Lung (tissue), 12 donors: ENCODE measurements around the gene SNX10. TPM values are rescaled to one million over a fixed set of nuclear protein-coding genes. Genes with fewer than 3 reads are reported as not detected.

Experiments used
- ATAC-seq: fragments of 200-7000 bp; cut with Tn5 transposase; one replicate; pipeline ENCODE4 v1.9.1; 2020; ENCODE audit warnings: moderate number of reproducible peaks; ENCODE audit not compliant: insufficient read depth, low FRiP score
- DNase-seq, 3 donors: peaks; one replicate each; pipeline ENCODE4 v3.0.0-alpha.2; 2013 to 2017
- H3K27ac ChIP-seq, 2 donors: one replicate each; pipeline ENCODE4 v1.5.1; 2013; ENCODE audit warnings: mild to moderate bottlenecking in 2 of 2, moderate library complexity in 2 of 2, control low read depth in 1 of 2, inconsistent platforms in 1 of 2, low read depth in 1 of 2, low read length in 1 of 2
- H3K27me3 ChIP-seq, 3 donors: one replicate each; pipeline ENCODE4 v1.5.1; 2013; ENCODE audit warnings: low read length in 2 of 3; ENCODE audit not compliant: control insufficient read depth in 3 of 3, insufficient read depth in 3 of 3
- H3K36me3 ChIP-seq, 4 donors: one replicate each; pipeline ENCODE4 v1.5.1; 2013; ENCODE audit warnings: low read length in 4 of 4, mild to moderate bottlenecking in 1 of 4, moderate library complexity in 1 of 4; ENCODE audit not compliant: control insufficient read depth in 4 of 4, insufficient read depth in 4 of 4
- H3K4me1 ChIP-seq, 5 donors: one replicate each; pipeline ENCODE4 v1.5.1; 2013; ENCODE audit warnings: low read length in 5 of 5, mild to moderate bottlenecking in 2 of 5, moderate library complexity in 1 of 5; ENCODE audit not compliant: control insufficient read depth in 5 of 5, insufficient read depth in 5 of 5
- H3K4me3 ChIP-seq: one replicate; pipeline ENCODE4 v1.5.1; 2013; ENCODE audit warnings: mild to moderate bottlenecking, control low read depth, moderate library complexity
- H3K9ac ChIP-seq, 2 donors: one replicate each; pipeline ENCODE4 v1.5.1; 2013; ENCODE audit warnings: low read length in 2 of 2, control low read depth in 1 of 2; ENCODE audit not compliant: insufficient read depth in 1 of 2
- H3K9me3 ChIP-seq, 4 donors: one replicate each; pipeline ENCODE4 v1.5.1; 2013; ENCODE audit warnings: low read length in 3 of 4, mild to moderate bottlenecking in 1 of 4, moderate library complexity in 1 of 4; ENCODE audit not compliant: control insufficient read depth in 4 of 4, insufficient read depth in 3 of 4
- WGBS, 2 donors: extraction: QIAGEN DNeasy Blood & Tissue Kit; methylation state at CpG; one replicate each; pipeline ENCODE4 v1.1.7; 2013; 5-methylcytosine and 5-hydroxymethylcytosine counted together
- polyA plus RNA-seq, 2 donors: library from polyadenylated mRNA; stranded (reverse); fragments of 200-250 nt; gene quantifications; one replicate each; pipeline ENCODE4 v1.2.1, GENCODE V29; 2013
- total RNA-seq, 2 donors: library from RNA; depleted of rRNA in 1 of 2; stranded (reverse); fragments of >200 nt in 1 of 2; gene quantifications; one replicate each; pipeline ENCODE4 v1.2.1, GENCODE V29; 2014 to 2021
- TF ChIP-seq, protein P1 (sequence below): IDR thresholded peaks from 2 replicates; pipeline ENCODE4 v1.5.1; 2012; ENCODE audit warnings: mild to moderate bottlenecking; ENCODE audit errors: control extremely low read depth, extremely low read depth
- donor health status: control.
- donor health status: control.
- donor health status: Bipolar disorder and iron deficiency.
- donor health status: healthy.
- donor health status: DM: yes; HTN: yes; CAD: no.

Gene SNX10
- total and polyA plus RNA-seq, 4 donors = 12.2 to 54.7 (median 36.7) TPM

DNA sequence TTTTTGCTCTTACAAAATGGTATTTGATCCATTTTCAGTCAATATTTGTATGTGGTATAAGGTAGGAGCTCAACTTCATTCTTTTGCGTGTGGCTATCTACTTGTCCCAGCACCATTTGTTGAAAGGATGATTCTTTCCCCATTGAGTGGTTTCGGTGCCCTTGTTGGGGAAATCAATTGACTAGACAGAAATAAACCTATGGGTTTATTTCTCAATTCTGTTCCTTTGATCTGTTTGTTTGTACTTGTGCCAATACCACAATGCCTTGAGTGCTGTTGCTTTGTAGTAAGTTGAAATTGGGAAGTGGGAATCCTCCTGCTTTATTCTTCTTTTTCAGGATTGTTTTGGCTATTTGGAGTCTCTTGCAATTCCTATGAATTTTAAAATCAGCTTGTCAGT is 41.0 kb downstream of the SNX10 start:
- Histone ChIP-seq H3K36me3 (no peaks in the 10 kb centered on the region), H3K9me3 (peaks cover 0 to 8% (median 0%) of the 10 kb centered on the region in 4 donors), H3K27me3 (no peaks in the 10 kb centered on the region), H3K4me1 (peaks cover 0 to 2% (median 0%) of the 10 kb centered on the region in 5 donors), H3K27ac (no peak overlapping the region), H3K4me3 (no peak overlapping the region), H3K9ac (no peak overlapping the region)
- TF ChIP-seq, protein P1, sequence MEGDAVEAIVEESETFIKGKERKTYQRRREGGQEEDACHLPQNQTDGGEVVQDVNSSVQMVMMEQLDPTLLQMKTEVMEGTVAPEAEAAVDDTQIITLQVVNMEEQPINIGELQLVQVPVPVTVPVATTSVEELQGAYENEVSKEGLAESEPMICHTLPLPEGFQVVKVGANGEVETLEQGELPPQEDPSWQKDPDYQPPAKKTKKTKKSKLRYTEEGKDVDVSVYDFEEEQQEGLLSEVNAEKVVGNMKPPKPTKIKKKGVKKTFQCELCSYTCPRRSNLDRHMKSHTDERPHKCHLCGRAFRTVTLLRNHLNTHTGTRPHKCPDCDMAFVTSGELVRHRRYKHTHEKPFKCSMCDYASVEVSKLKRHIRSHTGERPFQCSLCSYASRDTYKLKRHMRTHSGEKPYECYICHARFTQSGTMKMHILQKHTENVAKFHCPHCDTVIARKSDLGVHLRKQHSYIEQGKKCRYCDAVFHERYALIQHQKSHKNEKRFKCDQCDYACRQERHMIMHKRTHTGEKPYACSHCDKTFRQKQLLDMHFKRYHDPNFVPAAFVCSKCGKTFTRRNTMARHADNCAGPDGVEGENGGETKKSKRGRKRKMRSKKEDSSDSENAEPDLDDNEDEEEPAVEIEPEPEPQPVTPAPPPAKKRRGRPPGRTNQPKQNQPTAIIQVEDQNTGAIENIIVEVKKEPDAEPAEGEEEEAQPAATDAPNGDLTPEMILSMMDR = no peak
- ATAC-seq (no peak), DNase-seq (no peak)
- WGBS, 2 donors = 52 to 62% methylated on average over 2 of the region's 2 CpGs

DNA sequence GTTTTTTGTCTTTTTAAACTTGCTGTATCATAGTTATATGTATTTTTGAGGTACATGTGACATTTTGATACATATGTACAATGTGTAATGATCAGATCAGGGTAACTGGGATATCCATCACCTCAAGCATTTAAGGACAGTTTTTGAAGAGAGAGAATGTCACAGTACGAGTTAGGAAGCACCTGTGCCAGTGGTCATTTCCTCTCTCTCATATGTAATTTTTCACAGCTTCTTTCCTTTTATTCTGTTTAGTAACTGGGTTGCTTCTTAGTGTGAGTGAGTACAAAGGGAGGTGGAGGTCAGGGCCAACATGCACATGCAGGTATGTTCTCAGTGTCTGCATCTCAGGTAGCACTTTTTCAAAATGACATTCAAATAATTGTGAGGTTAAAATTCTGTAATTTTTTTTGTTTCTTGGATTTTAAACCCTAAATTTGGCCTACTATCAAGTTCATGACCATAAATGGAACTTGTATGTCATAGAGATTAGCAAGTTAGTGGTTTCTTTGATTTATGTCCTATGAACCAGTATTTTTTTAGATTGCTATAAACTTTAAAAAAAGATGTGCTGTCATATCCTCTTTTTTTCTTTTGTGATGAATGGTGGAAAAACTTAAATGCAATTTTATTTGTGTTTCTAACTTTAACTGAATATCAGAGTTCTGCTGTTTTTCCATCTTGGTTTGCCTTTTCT is 42.7 kb downstream of the SNX10 start:
- ATAC-seq (no peak), DNase-seq (no peak)
- Histone ChIP-seq H3K27me3 (no peaks in the 10 kb centered on the region), H3K36me3 (no peaks in the 10 kb centered on the region), H3K4me1 (peaks cover 0 to 4% (median 0%) of the 10 kb centered on the region in 5 donors), H3K4me3 (no peak overlapping the region), H3K9ac (no peak overlapping the region), H3K27ac (no peak overlapping the region), H3K9me3 (peaks cover 0 to 8% (median 0%) of the 10 kb centered on the region in 4 donors)
- TF ChIP-seq, protein P1 = no peak
- WGBS, 2 donors = 41 to 53% methylated on average over 1 of the region's 1 CpG

DNA sequence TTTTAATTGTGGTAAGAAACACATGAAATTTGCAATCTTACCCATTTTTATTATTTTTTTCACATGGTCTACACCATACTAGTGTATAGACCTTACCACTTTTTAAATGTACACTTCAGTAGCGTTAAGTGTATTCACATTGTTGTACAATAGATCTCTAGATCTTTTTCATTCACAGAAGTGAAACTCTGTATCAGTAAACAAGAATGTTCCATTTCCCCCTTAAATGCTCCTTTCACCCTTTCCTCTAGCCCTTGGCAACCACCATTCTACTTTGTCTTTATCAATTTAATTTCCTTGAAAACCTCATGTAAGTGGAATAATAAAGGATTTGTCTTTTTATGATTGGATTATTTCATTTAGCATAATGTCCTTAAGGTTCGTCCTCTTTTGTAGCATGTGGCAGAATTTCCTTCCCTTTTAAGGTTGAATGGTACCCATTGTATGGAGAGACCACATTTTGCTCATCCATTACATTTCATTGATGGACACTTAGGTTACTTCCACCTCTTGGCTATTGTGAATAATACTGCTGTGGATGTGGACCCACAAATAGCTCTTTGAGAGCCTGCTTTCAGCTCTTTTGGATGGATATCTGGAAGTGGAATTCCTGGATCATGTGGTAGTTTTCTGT is 45.7 kb downstream of the SNX10 start:
- Histone ChIP-seq H3K4me1 (peaks cover 0 to 4% (median 0%) of the 10 kb centered on the region in 5 donors), H3K27me3 (no peaks in the 10 kb centered on the region), H3K27ac (no peak overlapping the region), H3K4me3 (no peak overlapping the region), H3K36me3 (no peaks in the 10 kb centered on the region), H3K9ac (no peak overlapping the region), H3K9me3 (peaks cover 0 to under 1% (median 0%) of the 10 kb centered on the region in 4 donors)
- 45 to 62% methylated on average over 2 of the region's 2 CpGs for WGBS, 2 donors
- DNase-seq (no peak), ATAC-seq (no peak)
- TF ChIP-seq, protein P1 = no peak
